Activated effector memory CD4-positive, alpha-beta T cell treated with Interleukin-2 at 50 U/mL for 16 hours (primary cell): Measurements from ENCODE around the gene TM2D3.
"Not testable (repeated sequence)": the region's sequence is repeated elsewhere in the genome, so short reads cannot be mapped to it uniquely, and the experiment has no call there.

ENCODE experiments used
- DNase-seq: peaks from one replicate; pipeline ENCODE4 v3.0.0-alpha.2; 2020

The TM2D3 gene

DNA sequence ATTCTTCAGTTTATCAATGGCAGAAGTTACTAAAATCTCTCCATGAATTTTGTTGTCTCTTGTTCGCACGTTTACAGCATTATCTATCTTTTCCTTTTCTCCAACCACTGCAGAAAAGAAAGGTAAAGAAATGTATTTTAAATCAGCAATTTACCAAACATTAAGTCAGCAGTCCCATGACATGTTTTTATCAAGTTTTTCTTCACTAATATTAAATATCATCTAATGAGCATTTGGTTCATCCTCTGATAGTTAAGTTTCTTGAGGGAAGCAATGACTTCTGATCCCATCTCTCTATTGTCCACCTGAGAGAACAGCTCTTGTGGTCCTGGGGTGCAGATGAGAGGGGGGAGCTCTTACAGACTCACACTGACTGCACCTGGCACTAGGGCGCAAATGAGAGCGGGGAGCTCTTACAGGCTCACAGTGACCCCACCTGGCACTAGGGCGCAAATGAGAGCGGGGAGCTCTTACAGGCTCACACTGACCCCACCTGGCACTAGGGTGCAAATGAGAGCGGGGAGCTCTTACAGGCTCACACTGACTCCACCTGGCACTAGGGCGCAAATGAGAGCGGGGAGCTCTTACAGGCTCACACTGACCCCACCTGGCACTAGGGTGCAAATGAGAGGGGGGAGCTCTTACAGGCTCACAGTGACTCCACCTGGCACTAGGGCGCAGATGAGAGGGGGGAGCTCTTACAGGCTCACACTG lies 2.6 kb upstream of the TM2D3 start:
- not testable (repeated sequence) for DNase-seq

- DNase-seq = no peak
These were observed 2.0 kb upstream of the TM2D3 start for GRCh38 chr15:101654171-101654570.

- DNase-seq = no peak
These were observed 727 bp upstream of the TM2D3 start for GRCh38 chr15:101652786-101653430.

DNA sequence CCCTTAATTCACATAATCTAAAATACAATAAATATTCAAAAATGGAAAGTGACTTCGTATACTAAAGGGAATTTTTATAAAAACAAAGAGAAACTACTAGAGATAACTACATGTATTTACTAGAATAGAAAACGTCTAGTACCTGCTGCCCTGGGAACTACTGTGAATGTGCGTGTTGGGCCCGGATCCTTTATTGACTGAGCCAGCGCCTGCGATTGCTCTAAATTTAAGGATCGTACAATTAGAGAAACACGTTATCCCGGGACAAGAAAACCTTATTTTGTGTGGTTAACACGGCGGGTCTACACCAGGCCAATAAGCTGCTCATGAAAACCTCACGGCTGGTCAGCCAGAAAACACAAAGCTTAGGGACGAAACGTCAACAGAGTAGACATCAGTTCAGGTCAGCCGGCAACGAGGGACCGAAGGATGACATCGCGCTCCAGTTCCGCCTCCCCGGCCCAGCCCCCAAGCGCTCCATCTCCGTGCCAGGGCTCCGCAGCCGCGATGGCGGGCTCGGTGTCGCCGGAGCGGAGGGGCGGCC lies 555 bp downstream of the TM2D3 start:
- DNase-seq = no peak

GRCh38 chr15:101650145-101650544 lies 2.0 kb downstream of the TM2D3 start:
- no peak for DNase-seq

DNA sequence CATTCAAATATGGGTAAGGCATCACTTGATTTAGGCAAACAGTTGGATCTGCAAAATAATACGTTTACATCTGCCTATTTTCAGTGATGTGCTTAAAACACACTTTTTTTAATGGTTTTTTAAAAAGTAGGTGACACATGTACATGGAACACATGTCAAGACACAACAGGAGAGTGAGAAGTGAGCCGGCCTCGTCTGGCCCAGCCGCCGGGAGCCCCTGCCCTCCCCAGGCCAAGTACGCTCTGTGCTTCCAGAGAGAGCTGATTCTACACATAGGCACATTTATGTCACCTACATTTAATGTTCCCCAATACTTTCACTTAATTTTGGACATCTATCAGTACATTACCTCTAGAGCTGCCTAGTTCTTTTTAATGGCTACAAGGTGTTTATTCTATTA lies 3.8 kb downstream of the TM2D3 start:
- DNase-seq = no peak

- no peak for DNase-seq
These were observed 4.9 kb downstream of the TM2D3 start for GRCh38 chr15:101647251-101647650.

GRCh38 chr15:101646672-101647071 lies 5.5 kb downstream of the TM2D3 start:
- DNase-seq = no peak

DNA sequence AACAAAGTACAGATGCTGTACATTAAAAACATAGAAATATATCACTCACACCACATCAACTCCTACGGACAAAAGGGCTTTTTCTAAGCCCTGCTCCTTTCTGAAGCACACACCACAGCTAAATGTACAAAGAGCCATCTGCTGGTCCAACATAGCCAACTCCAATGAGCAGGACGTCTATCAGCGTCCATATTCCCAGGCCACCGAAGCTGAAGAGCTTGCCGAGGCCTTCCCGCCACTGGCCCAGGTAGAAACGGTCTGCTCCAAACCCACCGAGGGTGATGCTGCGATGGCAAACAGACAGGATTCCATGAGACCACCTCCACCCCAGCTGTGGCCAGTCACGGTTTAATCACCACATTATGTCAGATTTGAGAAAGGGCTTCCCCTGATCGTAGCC lies 9.8 kb downstream of the TM2D3 start:
- DNase-seq = no peak

DNA sequence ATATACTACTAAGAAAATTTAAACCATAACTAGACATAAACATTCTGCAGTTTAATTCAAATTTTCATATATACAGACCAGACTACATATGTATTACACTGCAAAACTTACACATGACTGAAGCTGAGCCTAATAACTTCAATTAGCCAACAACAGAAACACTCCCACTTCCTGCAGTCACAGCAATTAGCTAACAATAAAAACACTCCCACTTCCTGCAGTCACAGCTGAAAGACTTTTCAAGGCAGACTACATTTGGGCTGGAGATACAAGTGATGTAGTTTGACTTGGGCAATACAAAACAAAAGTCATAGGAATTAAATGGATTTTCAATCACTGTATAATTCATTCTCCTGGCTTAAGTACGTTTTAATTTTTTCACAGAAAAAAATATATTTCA lies 10.3 kb downstream of the TM2D3 start:
- no peak for DNase-seq

DNA sequence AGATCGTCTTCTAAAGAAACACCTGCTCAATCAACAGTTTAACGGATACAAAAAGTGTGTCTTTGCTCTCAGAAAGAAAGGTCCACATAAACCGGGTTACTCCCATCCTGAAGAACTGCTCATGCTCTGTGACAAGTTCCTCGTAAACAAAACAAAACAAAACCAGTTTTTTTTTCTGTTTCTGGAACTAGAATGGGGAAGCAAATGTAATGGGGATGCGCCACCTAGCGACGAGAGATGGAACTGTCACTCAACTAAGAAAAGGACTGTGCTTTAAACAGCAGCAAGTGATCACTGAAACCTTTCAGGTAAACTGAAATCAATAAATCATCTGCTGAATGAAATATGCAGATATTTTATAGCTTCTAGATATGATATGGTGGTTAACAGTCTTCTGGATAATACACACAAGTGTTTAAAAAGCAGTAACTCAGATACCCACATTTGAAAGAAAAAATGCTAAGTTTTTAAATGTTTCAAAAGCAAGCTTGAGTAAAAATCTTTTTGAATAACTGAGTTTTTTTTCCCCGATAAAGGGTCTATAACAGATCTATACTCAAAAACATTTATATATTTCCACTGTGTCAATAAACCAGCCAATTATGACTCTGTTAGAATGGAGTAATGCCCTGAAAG lies 10.9 kb downstream of the TM2D3 start:
- peak; percentile 59 for DNase-seq

GRCh38 chr15:101639667-101640066 lies 12.5 kb downstream of the TM2D3 start:
- DNase-seq = no peak

GRCh38 chr15:101637919-101638318 lies 14.3 kb downstream of the TM2D3 start:
- DNase-seq = no peak

DNA sequence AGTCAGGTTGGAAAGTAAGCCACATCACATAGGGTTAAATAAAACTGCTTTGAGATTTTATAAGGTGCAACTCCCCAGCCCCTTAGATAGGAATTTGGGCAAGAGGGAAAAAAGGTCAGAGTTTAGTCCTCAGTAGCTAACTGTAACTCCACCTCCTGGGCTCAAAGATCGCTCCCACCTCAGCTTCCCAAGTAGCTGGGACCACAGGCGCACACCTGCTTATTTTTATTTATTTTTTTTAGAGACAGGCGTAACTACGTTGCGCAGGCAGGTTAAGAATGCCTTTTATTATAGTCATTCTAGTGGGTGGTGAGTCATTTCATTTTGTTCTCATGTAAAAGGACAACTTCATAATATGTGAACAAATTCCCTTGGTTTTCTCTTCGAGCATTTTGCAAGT lies 14.7 kb downstream of the TM2D3 start:
- no peak for DNase-seq

DNA sequence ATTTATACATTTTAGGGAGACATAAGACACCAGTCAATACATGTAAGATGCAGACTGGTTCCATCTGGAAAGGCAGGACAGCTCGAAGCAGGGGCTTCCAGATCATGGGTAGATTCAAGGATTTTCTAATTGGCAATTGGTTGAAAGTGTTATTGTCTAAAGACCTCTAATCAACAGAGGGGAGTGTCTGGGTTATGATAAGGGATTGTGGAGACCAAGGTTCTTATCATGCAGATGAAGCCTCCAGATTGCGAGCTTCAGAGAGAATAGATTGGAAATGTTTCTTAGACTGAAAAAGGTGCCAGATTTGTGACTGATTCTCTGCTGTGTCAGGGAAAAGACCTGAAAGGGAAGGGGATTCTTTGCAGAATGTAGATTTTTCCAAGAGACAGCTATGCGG lies 15.1 kb downstream of the TM2D3 start:
- no peak for DNase-seq

DNA sequence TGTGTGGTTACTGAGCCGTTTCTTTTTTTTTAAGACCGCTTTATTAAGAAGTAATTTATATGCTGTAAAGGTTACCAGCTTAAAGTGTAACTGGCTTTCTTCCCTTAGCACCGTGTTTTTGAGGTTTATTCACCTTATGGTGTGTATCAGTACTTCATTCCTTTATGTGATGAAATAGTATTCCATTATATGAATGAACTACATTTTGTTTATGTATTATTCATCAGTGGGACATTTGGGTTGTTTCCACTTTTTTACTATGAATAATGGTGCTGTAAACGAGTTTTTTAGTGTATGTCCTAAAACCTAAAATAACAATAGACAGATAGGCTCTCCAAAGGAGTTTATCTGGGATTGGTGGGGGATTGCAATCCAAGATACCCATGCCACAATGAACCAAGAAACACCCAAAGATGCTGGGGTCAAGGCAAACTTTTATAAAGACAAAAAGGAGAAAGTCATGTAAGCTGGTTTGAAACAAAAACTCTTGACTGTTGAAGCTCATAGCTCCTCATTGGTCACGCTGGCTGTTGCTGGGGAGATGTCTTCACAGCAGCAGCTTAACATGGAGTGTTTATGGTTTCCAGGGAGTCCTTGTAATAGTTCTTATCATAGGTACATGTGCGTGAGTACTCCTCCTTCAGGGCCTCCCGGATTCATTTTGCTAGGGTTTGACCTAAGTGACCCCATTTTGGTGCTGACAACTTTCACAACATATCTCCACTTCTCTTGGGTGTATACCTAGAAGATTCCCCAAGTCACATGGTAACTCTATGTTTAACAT lies 16.0 kb downstream of the TM2D3 start:
- no peak for DNase-seq

GRCh38 chr15:101633356-101633755 lies 18.8 kb downstream of the TM2D3 start:
- no peak for DNase-seq

DNA sequence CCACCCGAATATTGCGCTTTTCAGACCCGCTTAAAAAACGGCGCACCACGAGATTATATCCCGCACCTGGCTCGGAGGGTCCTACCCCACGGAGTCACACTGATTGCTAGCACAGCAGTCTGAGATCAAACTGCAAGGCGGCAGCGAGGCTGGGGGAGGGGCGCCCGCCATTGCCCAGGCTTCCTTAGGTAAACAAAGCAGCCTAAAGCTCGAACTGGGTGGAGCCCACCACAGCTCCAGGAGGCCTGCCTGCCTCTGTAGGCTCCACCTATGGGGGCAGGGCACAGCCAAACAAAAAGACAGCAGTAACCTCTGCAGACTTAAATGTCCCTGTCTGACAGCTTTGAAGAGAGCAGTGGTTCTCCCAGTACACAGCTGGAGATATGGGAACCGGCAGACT lies 25.5 kb downstream of the TM2D3 start:
- DNase-seq = not testable (repeated sequence)

GRCh38 chr15:101625980-101626379 lies 26.2 kb downstream of the TM2D3 start:
- DNase-seq = no peak

DNA sequence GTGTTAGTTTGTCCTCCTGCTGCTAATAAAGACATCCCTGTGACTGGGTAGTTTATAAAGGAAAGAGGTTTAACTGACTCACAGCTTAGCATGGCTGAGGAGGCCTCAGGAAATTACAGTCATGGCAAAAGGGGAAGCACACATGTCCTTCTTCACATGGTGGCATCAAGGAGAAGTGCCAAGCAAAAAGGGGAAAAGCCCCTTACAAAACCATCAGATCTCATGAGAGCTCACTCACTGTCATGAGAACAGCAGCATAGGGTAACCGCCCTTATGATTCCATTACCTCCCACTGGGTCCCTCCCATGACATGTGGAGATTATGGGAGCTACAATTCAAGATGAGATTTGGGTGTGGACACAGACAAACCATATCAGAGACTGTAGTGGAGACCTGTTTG lies 27.0 kb downstream of the TM2D3 start:
- DNase-seq = no peak

GRCh38 chr15:101623367-101624304 lies 28.5 kb downstream of the TM2D3 start:
- no peak for DNase-seq

- DNase-seq = no peak
These were observed 30.2 kb downstream of the TM2D3 start for GRCh38 chr15:101621961-101622360.
